NT2/D1 (cell line): ENCODE data around the gene SCNN1B.

Experiments used
- YY1 ChIP-seq: IDR thresholded peaks from 2 replicates; pipeline ENCODE4 v1.6.1; 2011; ENCODE audit not compliant: insufficient read length, insufficient read depth
- ZNF274 ChIP-seq: IDR thresholded peaks from 2 replicates; pipeline ENCODE4 v1.6.1; 2011; ENCODE audit warnings: mild to moderate bottlenecking, low read depth, low read length

GRCh38 chr16:23270654-23271053 is 31.4 kb upstream of the SCNN1B start:
- TF ChIP-seq ZNF274 (no peak), YY1 (no peak)
